NCI-H748 (cell line): ENCODE data around the gene SDF4.

Experiments
- DNase-seq: peaks from one replicate; lab custom pipeline; 2025; ENCODE audit not compliant: unreplicated experiment; lab: John Stamatoyannopoulos, UW

Gene SDF4

GRCh38 chr1:1181129-1181937 is 50.5 kb downstream of the SDF4 start:
- no peak for DNase-seq

- no peak for DNase-seq
Observed at GRCh38 chr1:1179983-1180861, 51.6 kb downstream of the SDF4 start.

GRCh38 chr1:1179346-1179982 is 52.3 kb downstream of the SDF4 start:
- DNase-seq: no peak

- DNase-seq: no peak
Observed at GRCh38 chr1:1178794-1179331, 52.9 kb downstream of the SDF4 start.

- DNase-seq: no peak
Observed at GRCh38 chr1:1177452-1178206, 54.2 kb downstream of the SDF4 start.

- DNase-seq: no peak
Observed at GRCh38 chr1:1176931-1177330, 54.9 kb downstream of the SDF4 start.

- DNase-seq: peak; percentile 82
Observed at GRCh38 chr1:1176063-1176761, 55.6 kb downstream of the SDF4 start.

GRCh38 chr1:1175221-1176062 is 56.4 kb downstream of the SDF4 start:
- DNase-seq: peak; percentile 93

GRCh38 chr1:1173793-1174415 is 57.9 kb downstream of the SDF4 start, which contains the start of gene TTLL10:
Gene TTLL10 (plus strand): TSS chr1:1173880. CDS start chr1:1179216, 5,336 bp downstream.
- peak; percentile 48 for DNase-seq

- DNase-seq: no peak
Observed at GRCh38 chr1:1173061-1173792, 58.6 kb downstream of the SDF4 start.

GRCh38 chr1:1171546-1172340 is 60.1 kb downstream of the SDF4 start:
- no peak for DNase-seq

GRCh38 chr1:1171161-1171545 is 60.6 kb downstream of the SDF4 start:
- no peak for DNase-seq

GRCh38 chr1:1170215-1171091 is 61.3 kb downstream of the SDF4 start:
- DNase-seq: no peak

- no peak for DNase-seq
Observed at GRCh38 chr1:1169429-1170214, 62.2 kb downstream of the SDF4 start.
